ENCODE results near the gene EXO1.

The EXO1 gene

GRCh38 chr1:241895013-241895412, 47.0 kb downstream of the EXO1 start:
- DNase-seq = no peak

GRCh38 chr1:241896670-241896962, 48.6 kb downstream of the EXO1 start:
- no peak for DNase-seq

DNA sequence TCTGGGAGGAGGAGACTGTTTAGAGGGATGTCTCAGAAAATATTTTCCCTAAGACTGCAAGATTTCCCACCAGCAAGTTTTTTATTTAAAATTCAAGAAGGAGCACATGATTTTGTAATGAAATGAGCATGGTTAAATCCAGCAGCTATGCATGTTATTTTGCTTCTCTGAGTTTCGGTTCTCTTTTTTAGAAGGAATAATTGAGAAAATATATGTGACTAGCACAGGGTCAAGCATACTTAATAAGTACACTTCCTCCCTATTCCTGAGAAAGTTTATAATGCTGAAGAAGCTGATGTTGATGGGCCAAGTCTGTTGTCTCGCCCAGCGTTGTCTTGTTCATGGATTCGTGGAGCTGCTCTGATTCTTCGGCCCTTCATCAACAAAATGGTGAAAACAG, 51.2 kb downstream of the EXO1 start:
- no peak for DNase-seq

- no peak for DNase-seq
Measured at GRCh38 chr1:241900381-241900780, 52.4 kb downstream of the EXO1 start.

GRCh38 chr1:241902391-241903065, 54.5 kb downstream of the EXO1 start:
- DNase-seq = no peak

- DNase-seq = no peak
Measured at GRCh38 chr1:241916196-241916595, 68.2 kb downstream of the EXO1 start.

DNA sequence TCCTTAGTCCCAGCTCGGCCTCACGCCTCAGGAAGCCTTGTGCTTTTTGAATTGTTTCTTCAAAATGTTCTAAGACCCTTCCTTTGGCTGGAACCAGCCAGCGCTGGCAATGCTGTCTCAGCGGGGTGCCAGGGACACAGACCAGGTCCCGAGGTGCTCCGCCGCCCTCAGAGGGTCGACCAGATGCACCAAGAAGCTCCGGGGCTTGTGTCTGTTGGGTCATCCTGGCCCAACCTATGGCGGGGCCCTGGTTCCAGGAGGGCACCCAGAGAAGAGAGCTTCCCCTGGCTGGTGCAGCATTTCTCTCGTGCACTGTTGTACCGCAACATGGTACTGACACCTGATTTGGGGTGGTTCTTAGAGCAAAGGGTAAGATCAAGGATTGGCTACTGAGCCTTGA, 69.5 kb downstream of the EXO1 start:
- no peak for DNase-seq

DNA sequence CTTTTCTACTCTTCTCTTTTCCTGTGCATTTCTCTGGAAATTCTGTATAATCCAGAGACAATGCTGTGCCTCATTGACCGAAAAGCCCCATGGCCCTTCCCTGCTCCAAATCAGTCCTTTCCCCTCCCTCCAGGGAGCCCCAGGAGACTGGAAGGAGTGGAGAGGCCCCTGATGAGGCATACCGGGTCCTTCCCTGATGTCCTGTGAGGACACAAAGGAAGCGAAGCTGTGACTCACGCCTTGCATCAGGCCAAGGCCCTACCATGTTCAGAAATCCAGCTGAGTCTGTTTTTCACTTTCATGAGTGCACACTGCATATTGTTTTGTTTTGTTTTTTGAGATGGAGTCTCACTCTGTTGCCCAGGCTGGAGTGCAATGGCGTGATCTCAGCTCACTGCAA, 70.9 kb downstream of the EXO1 start:
- no peak for DNase-seq

DNA sequence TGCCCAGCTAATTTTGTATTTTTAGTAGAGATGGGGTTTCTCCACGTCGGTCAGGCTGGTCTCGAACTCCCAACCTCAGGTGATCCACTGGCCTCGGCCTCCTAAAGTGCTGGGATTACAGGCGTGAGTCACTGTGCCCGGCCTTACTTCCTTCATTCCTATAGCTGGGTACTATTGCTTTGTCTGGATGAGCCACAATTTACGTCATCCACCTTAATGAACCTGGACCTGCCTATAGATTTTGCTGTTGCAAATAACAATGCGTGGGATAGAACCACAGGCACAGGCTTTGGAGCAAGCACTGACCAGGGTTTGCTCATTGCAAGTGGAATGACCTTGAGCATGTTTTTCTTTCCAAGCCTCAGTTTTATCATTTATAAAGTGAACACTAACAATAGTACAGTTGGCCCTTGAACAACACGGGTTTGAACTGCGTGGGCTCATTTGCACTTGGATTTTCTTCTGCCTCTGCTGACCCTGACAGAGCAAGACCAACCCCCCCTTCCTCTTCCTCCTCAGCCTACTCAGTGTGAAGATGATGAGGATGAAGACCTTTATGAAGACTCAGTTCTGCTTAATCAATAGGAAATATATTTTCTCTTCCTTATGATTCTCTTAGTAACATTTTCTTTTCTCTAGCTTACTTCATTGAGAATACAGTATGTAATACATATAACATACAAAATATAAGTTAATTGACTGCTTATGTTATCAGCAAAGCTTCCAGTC, 76.2 kb downstream of the EXO1 start:
- DNase-seq = no peak

- no peak for DNase-seq
Measured at GRCh38 chr1:241926141-241926540, 78.1 kb downstream of the EXO1 start.

DNA sequence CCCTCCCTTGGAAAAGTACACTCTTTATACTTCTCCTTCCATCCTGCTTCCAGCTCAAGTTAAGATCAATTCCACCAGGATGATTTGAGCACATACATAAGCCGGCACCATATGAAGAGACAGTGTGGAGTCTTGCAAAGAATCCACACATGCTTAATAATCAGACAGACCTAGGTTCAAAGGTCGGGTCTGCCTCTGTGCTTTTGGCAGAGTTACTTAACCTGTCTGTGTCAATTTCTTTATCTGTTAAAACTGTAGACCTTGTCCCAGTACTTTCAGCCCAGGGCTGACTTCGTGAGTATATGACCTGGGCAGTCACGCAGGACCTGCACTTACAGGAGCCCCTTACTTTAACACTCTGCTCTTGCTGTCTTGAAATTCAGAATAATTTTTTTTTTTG, 79.3 kb downstream of the EXO1 start:
- no peak for DNase-seq

DNA sequence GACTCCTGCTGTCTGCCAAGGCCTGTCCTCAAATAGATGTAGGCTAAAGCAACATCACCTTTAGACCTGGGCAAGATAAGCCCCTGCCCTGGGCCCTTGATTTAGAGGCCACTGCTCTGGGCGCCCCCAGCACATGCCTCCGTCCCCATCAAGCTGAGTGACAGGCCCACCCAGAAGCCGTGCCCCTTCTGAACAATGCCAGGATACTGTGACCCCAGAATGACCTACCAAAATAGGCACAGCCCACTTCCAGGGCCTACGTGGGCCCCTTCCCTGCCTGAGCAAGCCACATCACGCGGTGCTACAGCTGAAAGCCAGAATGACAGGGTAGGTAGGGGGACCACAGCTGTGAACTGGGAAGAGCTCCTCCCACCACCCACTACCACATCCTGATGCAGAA, 84.8 kb downstream of the EXO1 start:
- DNase-seq = no peak

- DNase-seq = no peak
Measured at GRCh38 chr1:241934201-241934848, 86.3 kb downstream of the EXO1 start.

DNA sequence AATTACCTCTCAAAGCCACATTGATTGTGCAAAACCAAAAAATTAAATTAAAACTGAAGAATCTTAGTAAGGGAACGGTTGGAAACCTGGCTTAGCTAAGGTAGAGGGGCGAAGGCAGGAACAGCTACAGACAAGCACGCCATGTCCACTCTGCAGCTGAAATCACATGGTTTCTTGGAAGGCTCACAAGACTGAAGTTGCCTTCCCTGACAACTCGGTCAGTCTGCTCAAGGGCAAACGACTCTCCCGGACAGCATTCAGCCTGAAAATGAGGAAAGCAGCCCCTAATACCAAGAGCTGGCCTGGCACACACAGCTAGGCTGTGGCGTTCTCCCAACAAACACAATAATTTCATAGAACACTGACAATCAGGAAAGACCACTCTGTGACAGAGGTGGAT, 86.9 kb downstream of the EXO1 start:
- DNase-seq = no peak
